Stimulated activated CD4-positive, alpha-beta T cell treated with anti-CD3 and anti-CD28 coated beads, Interleukin-12 subunit alpha, Interleukin-12 subunit beta, amount 100 ng/mL, for 4 hours (primary cell): Measurements from ENCODE around the gene NTN3.
"Not testable (repeated sequence)": the region's sequence is repeated elsewhere in the genome, so short reads cannot be mapped to it uniquely, and the experiment has no call there.

Experiments used
- DNase-seq: peaks from one replicate; pipeline ENCODE4 v3.0.0-alpha.2; 2020

NTN3 gene

DNA sequence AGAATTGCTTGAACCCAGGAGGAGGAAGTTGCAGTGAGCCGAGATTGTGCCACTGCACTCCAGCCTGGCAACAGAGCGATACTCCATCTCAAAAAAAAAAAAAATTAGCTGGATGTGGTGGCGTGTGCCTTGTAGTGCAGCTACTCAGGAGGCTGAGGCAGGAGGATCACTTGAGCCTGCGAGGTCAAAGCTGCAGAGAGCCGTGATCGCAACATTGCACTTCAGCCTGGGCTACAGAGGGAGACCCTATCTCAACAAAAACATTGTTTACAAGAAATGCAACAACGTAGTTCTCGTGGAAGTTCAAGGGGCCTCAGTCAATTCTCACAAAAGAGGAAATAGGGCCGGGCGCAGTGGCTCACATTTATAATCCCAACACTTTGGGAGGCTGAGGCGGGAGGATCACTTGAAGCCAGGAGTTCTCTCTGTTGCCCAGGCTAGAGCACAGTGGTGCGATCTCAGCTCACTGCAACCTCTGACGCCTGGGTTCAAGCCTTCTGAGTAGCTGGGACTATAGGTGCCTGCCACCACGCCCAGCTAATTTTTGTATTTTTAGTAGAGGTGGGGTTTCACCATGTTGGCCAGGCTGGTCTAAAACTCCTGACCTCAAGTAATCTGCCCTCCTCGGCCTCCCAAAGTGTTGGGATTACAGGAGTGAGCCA, 29.8 kb upstream of the NTN3 start:
- DNase-seq = not testable (repeated sequence)

DNA sequence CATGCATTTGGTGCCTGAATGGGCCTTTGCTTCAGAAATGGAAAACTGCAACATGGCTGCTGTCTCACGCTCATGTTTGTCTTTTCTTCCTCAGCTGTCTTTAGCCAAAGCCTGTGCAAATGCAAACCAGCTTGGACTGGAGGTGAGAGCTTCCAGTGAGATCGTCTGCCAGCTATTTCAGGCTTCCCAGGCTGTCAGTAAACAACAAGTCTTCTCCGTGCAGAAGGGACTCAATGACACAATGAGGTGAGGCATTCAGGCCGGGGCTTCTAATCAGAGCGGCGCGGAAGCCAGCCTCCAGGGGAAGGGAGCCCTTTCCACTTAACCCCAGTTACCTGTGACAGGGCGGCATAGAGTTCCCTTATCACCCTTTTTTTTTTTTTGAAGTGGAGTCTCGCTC, 27.5 kb upstream of the NTN3 start:
- DNase-seq = no peak

- no peak for DNase-seq
Measured at GRCh38 chr16:2447920-2448583, 23.0 kb upstream of the NTN3 start.

DNA sequence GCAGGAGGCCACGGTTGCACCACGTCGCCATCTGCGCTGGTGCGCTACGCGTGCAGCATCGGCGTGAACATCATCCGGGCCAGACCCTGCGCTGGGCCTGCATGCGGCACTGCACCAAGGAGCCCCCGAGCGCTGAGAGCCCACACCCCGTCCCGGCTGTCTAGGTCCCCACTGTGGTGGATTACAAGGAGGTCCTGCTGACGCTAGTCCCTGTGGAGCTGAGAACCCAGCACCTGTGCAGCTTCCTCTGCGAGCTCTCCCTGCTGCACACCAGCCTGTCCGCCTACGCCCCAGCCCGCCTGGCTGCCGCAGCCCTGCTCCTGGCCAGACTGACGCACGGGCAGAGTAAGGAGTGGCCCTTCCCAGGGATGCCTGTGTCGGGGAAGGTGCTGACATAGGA, 22.0 kb upstream of the NTN3 start:
- no peak for DNase-seq

- no peak for DNase-seq
Measured at GRCh38 chr16:2450535-2450934, 20.6 kb upstream of the NTN3 start.

GRCh38 chr16:2450975-2451381, 20.1 kb upstream of the NTN3 start:
- no peak for DNase-seq

DNA sequence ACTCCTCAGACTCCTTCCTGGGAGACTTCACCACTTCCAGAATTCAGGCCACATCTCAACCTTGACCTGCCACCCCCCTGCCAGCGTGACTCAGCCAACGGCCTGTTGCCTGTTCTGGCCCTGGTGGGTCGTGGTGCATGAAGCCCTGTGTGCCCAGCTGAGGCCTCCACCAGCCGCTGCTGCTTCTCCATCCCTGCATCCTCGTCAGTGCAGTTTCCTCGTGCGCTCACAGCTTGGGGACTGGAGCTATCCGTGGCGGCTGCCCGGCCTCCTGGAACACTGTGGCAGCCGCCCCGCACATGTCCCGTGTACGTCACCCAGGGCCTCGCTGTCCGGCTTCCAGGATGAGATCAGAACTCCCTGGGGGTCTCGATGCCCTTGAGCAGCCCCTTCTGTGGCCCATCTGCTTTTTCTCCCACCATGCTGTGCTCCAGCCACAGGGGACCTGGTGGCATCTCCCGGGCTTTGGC, 19.2 kb upstream of the NTN3 start:
- DNase-seq = no peak

GRCh38 chr16:2452650-2453049, 18.4 kb upstream of the NTN3 start:
- no peak for DNase-seq

DNA sequence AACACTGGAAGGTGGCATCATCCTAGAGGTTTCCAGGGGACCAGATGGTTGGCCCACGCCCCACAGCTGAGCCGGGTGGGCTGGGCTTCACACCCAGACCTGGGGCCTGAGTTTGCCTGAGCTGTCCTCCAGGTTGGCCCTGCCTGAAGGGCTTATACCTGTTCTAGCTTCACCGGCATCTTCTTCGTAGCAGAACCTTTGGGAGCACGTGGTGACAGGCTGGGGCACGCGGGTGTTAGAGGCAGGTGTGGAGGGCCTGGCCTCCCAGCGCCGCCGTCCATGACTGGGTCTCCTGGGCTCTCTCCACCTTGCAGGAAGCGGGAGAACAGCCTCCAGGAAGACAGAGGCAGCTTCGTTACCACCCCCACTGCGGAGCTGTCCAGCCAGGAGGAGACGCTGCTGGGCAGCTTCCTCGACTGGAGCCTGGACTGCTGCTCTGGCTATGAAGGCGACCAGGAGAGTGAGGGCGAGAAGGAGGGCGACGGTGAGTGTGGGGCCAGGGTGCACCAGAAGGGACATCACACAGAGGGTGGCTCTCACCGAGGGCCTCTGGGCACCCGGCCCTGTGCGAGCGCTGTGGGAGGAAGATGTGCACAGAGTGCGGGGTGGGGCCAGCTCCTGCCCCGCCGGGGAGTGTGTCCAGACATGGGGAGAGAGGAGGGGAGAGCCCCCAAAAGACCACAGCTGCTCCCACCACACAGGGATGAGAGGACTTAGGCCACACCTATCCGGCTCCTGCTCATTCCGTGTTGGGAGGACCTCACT, 15.8 kb upstream of the NTN3 start:
- no peak for DNase-seq

GRCh38 chr16:2456551-2457153, 14.4 kb upstream of the NTN3 start:
- DNase-seq = no peak

GRCh38 chr16:2457267-2457666, 13.8 kb upstream of the NTN3 start:
- no peak for DNase-seq

DNA sequence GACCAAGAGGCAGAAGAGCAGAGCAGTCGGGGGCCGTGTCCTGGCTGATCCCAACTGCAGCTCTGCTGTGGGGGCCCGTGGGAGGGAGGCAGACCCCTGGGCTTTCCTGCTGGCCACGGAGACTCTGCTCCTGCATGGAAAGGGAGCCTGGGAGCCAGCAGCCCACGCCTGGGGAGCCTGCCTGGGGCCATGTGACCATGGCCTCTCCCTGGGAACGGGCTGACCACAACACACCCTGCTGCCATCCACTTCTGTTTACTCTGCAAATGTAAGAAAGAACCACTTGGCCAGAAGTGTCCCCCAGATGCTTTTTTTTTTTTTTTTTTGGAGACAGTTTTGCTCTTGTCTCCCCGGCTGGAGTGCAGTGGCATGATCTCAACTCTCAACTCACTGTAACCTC, 13.2 kb upstream of the NTN3 start:
- DNase-seq = no peak

DNA sequence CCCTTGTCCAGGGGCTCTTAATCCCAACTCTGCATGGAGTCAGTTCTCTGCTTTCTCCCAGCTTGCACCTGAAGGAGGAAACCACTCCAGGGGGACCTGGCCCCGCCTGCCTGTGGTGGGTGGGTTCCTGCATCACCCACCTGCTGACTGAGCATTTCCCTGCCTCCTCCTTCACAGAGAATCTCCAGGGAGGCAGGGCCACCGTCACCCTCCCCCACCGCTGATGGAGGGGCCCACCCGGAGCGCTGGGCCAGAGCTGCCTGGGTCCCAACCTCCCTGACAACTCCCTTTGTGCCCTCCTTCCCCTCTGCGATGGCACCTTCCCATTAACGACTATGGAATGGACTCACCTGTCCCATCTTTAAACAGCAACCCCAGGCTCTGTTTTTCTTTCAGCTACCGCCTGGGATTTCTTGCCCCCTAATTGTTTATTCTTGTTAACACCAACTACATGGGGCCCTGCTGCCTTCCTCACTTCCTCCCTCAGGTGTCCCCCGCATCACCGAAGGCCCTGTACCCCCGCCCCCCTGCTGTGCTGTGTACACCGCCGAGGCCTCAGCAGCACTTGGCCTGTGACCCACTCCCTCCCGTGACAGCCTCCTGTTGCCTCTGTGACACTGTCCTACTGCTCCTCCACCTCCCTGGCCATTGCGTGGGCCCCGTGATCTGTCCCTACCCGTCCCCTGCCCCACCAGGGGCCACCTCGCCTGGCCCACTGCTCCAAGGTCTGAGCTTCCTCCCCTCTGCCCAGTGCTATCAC, 12.0 kb upstream of the NTN3 start:
- no peak for DNase-seq

GRCh38 chr16:2459647-2460390, 11.3 kb upstream of the NTN3 start, which contains the start of gene TEDC2:
TEDC2 (plus strand) TSS chr16:2460109; CDS start chr16:2460145, 36 bp downstream.
- DNase-seq = peak; percentile 97

GRCh38 chr16:2460391-2460713, 10.7 kb upstream of the NTN3 start:
- DNase-seq = no peak

GRCh38 chr16:2460916-2461315, 10.2 kb upstream of the NTN3 start:
- no peak for DNase-seq

DNA sequence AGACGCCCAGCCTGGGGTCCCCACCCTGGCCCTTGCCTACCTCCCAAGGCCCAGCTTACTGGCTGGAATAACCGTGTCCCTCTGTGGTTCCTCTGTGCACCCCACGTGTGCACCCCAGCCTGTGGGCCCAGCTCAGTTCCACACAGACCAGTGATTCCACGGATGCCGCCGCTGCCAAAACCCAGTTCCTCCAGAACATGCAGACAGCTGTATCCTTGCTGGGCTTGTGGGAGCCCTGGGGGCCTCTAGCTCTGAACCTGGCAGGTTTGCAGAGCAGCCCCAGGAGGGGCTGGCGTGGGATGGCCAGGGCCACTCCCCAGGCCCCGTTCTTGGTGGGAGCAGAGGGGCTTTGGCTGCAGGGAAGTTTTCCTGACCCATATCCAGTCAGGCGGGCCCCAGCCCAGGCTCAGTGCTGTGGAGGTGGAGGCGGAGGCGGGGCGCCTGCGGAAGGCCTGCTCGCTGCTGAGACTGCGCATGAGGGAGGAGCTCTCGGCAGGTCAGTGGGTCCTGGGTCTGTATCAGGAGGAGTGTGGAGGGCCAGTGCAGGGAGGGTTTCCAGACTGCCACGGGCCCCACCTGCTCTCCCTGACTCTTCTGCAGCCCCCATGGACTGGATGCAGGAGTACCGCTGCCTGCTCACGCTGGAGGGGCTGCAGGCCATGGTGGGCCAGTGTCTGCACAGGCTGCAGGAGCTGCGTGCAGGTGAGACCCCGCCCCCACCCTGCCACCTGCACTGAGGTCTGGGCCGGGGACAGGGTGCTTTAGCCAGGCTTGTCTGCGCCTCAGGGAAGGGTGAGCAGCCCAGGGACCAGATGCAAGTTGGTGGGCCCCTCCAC, 8.8 kb upstream of the NTN3 start:
- DNase-seq = no peak

GRCh38 chr16:2464333-2464732, 6.8 kb upstream of the NTN3 start:
- no peak for DNase-seq

DNA sequence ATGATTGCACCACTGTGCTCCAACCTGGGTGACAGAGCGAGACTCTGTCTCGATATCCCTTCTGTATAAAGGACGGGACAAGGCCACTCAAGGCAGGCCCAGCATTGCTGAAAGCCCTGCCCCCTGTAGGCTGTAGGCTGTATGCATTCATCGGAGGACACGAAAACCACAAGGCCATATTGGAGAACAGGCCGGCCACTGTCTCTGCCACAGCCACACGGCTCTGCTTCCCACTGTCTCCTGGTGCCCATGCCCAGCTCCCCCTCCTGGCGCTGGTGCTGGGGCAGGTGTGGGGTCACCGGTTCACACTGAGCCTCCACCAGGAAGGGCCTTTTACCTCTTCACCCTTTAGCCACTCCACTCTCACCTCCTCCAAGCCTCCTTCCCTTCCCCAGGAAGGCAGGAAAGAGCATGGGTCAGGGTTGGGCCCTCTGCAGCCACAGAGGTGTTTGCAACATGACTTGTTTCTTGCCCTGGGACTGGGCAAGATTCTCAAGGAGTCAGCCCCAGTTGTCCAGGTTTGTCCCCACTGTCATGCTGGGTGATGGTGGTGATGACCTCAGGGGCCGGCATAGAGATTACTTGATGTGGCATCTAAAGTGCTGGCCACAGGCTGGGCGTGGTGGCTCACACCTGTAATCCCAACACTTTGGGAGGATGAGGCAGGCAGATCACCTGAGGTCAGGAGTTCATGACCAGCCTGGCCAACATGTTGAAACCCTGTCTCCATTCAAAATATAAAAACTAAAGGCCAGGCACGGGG, 5.3 kb upstream of the NTN3 start:
- no peak for DNase-seq
